H1 (cell line): ENCODE measurements around the gene SATB2. TPM values are rescaled to one million over a fixed set of nuclear protein-coding genes. Genes with fewer than 3 reads are reported as not detected.

Experiments
- ATF3 ChIP-seq: IDR thresholded peaks from 2 replicates; pipeline ENCODE4 v1.6.1; 2011; ENCODE audit warnings: low read depth, mild to moderate bottlenecking, low read length; ENCODE audit not compliant: insufficient read depth
- CTBP2 ChIP-seq: IDR thresholded peaks from 2 replicates; pipeline ENCODE4 v1.7.0; 2011; ENCODE audit warnings: borderline replicate concordance, mild to moderate bottlenecking, moderate library complexity, mixed read lengths, low read length; ENCODE audit not compliant: insufficient read depth, insufficient read length
- EGR1 ChIP-seq: IDR thresholded peaks from 2 replicates; pipeline ENCODE4 v1.6.1; 2011; ENCODE audit warnings: low read depth, low read length, borderline replicate concordance
- EZH2 ChIP-seq: fragments of 200-600 bp; sonication (generic); IDR thresholded peaks from 2 replicates; pipeline ENCODE4 v1.7.1; 2012; ENCODE audit warnings: low read depth, mild to moderate bottlenecking, moderate library complexity, low read length, inconsistent platforms; ENCODE audit not compliant: severe bottlenecking
- NRF1 ChIP-seq: IDR thresholded peaks from 2 replicates; pipeline ENCODE4 v1.6.1; 2011; ENCODE audit warnings: mild to moderate bottlenecking, low read depth, low read length, improper control_type of control experiment
- RXRA ChIP-seq: IDR thresholded peaks from 2 replicates; pipeline ENCODE4 v1.6.1; 2011; ENCODE audit warnings: low read depth, mild to moderate bottlenecking, low read length, moderate library complexity; ENCODE audit not compliant: insufficient read depth
- TAF7 ChIP-seq: optimal IDR thresholded peaks from 2 replicates; pipeline ENCODE3; 2011; ENCODE audit warnings: low read depth, mild to moderate bottlenecking, inconsistent platforms, low read length, moderate library complexity, borderline replicate concordance
- polyA plus RNA-seq, 7 experiments: library from polyadenylated mRNA; depleted of rRNA in 3 of 7; stranded (reverse) in 5 of 7; unstranded in 2 of 7; fragments of >200 nt in 5 of 7; fragments of 200-250 nt in 2 of 7; gene quantifications; 1 replicate in 5 of 7; 2 replicates in 1 of 7; 4 replicates in 1 of 7; pipeline versions ENCODE4 v1.2.1 to v1.2.3, GENCODE V29; 2011 to 2013; ENCODE audit warnings: missing spikeins in 2 of 7, mixed read lengths in 2 of 7
- total RNA-seq: library from RNA; stranded (reverse); fragmentation: NEBNext Ultra II Directional; extraction: Animal tissue kit (Norgen Biotek cat#: 25700); gene quantifications from 2 replicates; pipeline ENCODE4 v1.2.1, GENCODE V29; 2021

Gene SATB2
- total and polyA plus RNA-seq, 2 of the 8 experiments (the other 6 are each of a cell fraction or from before 2014, with no cell fraction given): 1.3 to 5.7 TPM

GRCh38 chr2:199430214-199430613 lies 27.5 kb downstream of the SATB2 start (continued):
- no peak for TF ChIP-seq ATF3
- no peak for TF ChIP-seq CTBP2
- no peak for TF ChIP-seq RXRA
- TF ChIP-seq NRF1: no peak
- no peak for TF ChIP-seq EGR1
- TF ChIP-seq TAF7: no peak
- no peak for TF ChIP-seq EZH2
